ENCODE results near the gene HPRT1.

The HPRT1 gene

DNA sequence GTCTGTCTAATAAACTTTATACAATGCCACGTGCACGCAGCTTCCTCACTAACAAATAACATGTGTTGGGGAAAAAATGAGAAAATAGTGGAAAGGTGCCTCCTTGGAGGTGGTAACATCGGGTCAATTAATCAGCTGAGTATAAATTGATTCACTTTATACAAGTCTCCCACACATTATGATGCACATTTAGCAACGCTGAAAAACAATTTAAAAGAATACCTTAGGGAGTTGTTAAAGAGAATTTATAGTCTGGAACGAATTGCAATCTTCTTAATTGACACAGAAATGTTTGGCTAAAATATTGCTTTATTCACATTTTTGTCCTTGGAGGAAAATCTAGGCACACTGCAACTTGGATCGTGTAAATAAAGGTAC, 84.2 kb downstream of the HPRT1 start:
- DNase-seq (ENCODE audit: low spot score): no peak

DNA sequence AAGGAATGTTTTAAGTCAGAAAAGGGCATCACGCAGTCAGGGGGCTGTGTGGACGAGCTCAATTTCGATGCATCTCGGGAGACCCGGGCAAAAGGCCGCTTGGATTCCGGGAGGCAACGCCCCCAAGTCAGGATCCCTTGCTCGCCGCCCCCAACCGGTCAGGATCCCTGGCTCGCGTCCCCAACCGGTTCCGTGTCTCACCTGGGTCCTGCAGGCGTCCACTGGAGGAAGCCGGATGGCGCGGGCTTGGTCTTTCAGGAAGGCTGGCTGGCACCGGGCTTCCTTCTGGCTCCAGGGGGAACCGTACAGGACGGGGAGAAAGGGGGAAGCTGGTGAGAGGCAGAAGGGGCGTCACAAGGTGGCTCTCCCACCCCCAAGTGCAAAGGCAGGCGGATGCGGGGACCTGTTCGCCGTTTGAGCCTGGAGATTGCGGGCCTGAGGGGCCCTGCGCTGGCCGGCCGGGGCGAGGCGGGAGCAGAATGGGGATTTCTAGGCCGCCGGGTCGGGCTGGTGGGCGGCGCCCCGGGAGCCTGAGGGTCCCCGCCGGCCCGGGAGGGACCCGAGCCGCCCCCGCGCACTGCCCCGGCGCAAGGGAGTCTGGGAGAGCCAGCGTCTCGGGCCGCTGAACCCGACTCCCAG, 84.7 kb downstream of the HPRT1 start:
- DNase-seq (ENCODE audit: low spot score): no peak

DNA sequence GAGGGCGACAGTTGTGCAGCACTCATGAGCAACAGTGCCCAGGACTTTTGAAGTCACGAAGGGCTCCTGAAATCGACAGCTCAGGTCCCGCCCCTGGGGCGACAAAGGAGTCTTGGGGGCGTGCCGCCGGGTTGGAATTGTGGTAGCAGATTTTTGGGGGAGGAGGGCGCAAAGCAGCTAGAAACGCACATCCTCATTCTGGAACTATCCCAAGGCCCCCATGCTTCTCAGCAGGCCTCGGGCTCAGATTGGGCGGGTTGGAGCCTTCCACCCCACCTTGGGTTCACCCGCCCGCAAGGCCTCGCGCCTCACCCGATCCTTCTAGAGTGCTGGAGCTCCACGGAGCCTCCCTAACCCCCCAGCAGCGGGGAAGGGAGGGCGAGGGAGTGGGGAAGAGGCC, 85.5 kb downstream of the HPRT1 start:
- DNase-seq (ENCODE audit: low spot score): no peak

DNA sequence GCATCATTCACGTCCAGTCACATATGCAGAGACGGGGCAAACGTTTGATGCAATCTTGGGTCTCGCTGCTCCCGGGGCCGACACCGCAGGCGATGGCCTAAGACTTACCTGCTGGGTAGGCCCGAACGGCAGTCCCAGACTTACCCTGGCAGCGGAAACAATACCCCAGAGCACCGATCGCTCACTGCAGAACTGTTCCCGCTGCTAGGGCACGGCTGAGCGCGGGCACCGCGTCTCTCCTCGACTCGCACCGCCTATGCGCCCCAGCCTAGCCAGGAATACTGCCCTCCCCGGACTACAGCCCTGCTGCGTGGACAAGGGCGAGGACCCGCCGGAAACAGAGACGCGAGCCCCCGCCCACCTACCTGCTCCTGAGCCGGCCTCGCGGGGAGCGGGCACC, 86.2 kb downstream of the HPRT1 start:
- no peak for DNase-seq (ENCODE audit: low spot score)

DNA sequence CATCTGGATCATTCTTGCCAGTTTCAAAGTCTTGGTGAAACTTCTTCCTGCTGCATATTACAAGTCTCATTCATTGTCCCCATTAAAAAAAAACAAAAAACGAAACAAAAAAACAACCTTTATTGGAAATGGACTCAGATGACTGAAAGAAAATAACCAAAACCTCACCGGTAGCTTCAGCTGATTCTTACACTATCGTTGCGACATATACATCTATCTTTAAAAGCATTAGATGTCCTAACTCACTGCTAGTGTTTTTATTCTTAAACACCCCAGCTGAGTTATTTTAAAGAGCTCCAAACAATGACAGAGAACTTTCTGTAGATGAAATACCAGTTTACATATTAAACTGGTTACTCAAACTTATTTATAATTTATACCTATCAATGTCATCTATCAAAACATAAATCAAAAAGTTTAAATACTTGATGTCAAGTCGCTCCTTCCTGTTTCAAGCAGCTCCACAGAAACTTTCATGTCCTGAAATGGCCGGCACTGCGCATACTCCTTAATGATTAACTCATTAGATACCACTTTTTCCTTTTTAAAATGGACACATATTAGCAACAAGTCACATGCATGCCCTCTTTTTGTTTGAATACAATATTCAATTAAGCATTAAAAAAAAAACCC, 87.2 kb downstream of the HPRT1 start:
- no peak for DNase-seq (ENCODE audit: low spot score)

DNA sequence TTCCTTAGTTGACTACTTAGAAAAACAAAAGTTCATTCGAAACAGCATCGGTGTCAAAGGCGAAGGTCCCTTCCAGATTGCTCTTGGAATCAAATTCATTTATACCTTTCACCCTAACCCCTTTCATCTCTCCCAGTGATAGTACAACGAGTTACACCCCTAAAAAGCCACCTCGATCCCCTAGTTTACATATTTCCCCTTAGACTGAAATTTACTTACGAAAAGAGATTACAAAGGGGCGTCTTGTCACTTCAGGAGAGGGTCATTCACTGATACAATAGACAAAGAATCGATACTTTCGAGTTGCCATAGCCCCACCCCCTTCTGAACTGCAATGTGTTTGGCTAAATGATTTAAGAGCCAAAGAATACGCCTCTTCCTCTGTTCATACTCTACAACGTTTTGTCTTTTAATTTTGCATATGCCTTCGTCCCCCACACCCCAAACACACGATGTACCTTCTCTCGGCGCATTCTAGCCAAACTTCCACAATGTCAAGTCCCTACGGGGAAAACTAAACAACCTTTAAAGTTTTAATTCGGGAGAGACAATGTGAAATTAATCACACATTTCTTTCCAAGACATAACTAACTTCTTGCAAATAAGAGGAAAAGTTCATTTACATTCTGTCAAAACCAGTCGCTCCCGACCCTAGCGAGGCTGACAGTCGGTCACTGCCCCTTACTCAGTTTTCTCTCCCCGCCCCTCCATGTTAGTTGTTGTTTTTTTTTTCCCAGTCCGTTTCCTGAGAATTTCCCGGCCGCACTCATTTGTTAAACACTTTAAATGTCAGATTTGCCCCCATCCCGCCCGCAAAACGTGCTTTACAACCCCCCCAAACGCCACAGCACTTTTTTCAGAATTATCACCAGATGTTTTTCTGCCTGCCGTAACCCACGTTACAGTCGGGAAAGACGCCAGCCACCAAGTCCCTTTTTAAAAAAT, 88.6 kb downstream of the HPRT1 start:
- DNase-seq (ENCODE audit: low spot score): no peak

All from CD4-positive, alpha-beta T cell treated with Interleukin-6 at 100 ng/mL for 8 hours (primary cell).